GM12878 (cell line): ENCODE measurements around the gene HIVEP3.

Experiments used
- CEBPB ChIP-seq, 2 experiments: fragments of 150-350 bp in 1 of 2; IDR thresholded peaks; 2 replicates each; pipeline ENCODE4 v1.6.1; 2012 to 2014; ENCODE audit warnings: low read depth in 2 of 2, low read length in 2 of 2, borderline replicate concordance in 1 of 2, inconsistent platforms in 1 of 2
- GABPA ChIP-seq: IDR thresholded peaks from 2 replicates; pipeline ENCODE4 v1.6.1; 2014; ENCODE audit warnings: antibody characterized with exemption, low read depth, mild to moderate bottlenecking, inconsistent platforms
- NFYB ChIP-seq: IDR thresholded peaks from 2 replicates; pipeline ENCODE4 v1.6.1; 2011; ENCODE audit warnings: low read depth, mild to moderate bottlenecking, low read length, improper control_type of control experiment, moderate library complexity; ENCODE audit not compliant: insufficient read depth
- POLR2A ChIP-seq: IDR thresholded peaks from 2 replicates; pipeline ENCODE4 v1.6.1; 2011; ENCODE audit warnings: low read depth, mild to moderate bottlenecking, low read length
- RUNX3 ChIP-seq: IDR thresholded peaks from 2 replicates; pipeline ENCODE4 v1.6.1; 2012; ENCODE audit warnings: low read length, inconsistent platforms
- SMC3 ChIP-seq: IDR thresholded peaks from 2 replicates; pipeline ENCODE4 v1.6.1; 2011; ENCODE audit warnings: low read length, improper control_type of control experiment, borderline replicate concordance
- SPI1 ChIP-seq: IDR thresholded peaks from 2 replicates; pipeline ENCODE4 v1.6.1; 2011; ENCODE audit warnings: low read depth, mild to moderate bottlenecking, low read length, moderate library complexity, borderline replicate concordance; ENCODE audit not compliant: insufficient read depth
- TAF1 ChIP-seq: IDR thresholded peaks from 2 replicates; pipeline ENCODE4 v1.6.1; 2011; ENCODE audit warnings: mild to moderate bottlenecking, low read depth, low read length, borderline replicate concordance
- ZBED1 ChIP-seq: IDR thresholded peaks from 2 replicates; pipeline ENCODE4 v1.6.1; 2016; ENCODE audit warnings: borderline replicate concordance
- ZNF274 ChIP-seq: IDR thresholded peaks from one replicate; pipeline ENCODE4 v1.8.0; 2011; ENCODE audit not compliant: insufficient read length, insufficient read depth
- TF ChIP-seq, protein P1 (sequence below): fragments of 450-650 bp; IDR thresholded peaks from 2 replicates; pipeline ENCODE4 v1.6.1; 2016; ENCODE audit warnings: mild to moderate bottlenecking, moderate library complexity, borderline replicate concordance
- TF ChIP-seq, protein P2 (sequence below), 3 experiments: IDR thresholded peaks in 2 of 3; conservative IDR thresholded peaks in 1 of 3; 2 replicates each; pipeline ENCODE4 v1.5.1; 2011; ENCODE audit warnings: low read depth in 3 of 3, low read length in 3 of 3, mild to moderate bottlenecking in 3 of 3, control low read depth in 2 of 3, moderate library complexity in 2 of 3, inconsistent platforms in 1 of 3, mixed read lengths in 1 of 3; ENCODE audit not compliant: control insufficient read depth in 2 of 3, insufficient read depth in 1 of 3; ENCODE audit errors: extremely low read depth in 1 of 3

DNA sequence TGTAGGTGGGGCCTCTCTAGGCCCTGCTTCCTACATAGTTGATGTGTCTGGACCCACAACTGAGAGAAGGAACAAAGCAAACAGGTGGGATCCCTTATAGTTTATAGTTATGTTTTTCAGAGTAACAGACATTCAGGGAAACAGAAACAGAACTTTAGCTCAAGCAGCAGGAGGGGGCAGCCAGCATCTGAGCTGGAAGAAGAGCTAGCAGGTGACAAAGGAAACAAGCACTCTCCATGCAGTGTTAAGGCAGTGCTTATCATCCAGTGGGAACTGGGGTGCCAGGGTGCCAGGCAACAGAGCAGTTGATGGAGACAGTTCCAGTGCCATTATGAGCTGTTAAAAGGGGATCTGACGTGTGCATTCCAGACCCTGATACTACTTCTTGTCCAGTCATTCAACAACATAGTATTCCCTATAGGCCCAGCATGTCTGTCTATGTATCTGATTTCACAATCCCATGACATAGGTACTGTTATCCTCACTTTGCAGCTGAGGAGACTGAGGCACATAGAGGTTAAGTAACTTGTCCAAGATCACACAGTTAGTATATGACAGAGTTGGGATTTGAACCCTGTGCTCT is 13.5 kb downstream of the HIVEP3 start:
- TF ChIP-seq, protein P1, sequence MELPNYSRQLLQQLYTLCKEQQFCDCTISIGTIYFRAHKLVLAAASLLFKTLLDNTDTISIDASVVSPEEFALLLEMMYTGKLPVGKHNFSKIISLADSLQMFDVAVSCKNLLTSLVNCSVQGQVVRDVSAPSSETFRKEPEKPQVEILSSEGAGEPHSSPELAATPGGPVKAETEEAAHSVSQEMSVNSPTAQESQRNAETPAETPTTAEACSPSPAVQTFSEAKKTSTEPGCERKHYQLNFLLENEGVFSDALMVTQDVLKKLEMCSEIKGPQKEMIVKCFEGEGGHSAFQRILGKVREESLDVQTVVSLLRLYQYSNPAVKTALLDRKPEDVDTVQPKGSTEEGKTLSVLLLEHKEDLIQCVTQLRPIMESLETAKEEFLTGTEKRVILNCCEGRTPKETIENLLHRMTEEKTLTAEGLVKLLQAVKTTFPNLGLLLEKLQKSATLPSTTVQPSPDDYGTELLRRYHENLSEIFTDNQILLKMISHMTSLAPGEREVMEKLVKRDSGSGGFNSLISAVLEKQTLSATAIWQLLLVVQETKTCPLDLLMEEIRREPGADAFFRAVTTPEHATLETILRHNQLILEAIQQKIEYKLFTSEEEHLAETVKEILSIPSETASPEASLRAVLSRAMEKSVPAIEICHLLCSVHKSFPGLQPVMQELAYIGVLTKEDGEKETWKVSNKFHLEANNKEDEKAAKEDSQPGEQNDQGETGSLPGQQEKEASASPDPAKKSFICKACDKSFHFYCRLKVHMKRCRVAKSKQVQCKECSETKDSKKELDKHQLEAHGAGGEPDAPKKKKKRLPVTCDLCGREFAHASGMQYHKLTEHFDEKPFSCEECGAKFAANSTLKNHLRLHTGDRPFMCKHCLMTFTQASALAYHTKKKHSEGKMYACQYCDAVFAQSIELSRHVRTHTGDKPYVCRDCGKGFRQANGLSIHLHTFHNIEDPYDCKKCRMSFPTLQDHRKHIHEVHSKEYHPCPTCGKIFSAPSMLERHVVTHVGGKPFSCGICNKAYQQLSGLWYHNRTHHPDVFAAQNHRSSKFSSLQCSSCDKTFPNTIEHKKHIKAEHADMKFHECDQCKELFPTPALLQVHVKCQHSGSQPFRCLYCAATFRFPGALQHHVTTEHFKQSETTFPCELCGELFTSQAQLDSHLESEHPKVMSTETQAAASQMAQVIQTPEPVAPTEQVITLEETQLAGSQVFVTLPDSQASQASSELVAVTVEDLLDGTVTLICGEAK = no peak
- TF ChIP-seq RUNX3 (no peak), GABPA (no peak), ZBED1 (no peak), CEBPB (IDR thresholded peaks at IDR 0.05; ENCODE audit: borderline replicate concordance in 1 of 2, low read depth in 2 of 2, low read length in 2 of 2) (no peak), POLR2A (no peak), TAF1 (no peak), SMC3 (no peak), SPI1 (no peak), ZNF274 (no peak), NFYB (no peak)
- TF ChIP-seq, protein P2, sequence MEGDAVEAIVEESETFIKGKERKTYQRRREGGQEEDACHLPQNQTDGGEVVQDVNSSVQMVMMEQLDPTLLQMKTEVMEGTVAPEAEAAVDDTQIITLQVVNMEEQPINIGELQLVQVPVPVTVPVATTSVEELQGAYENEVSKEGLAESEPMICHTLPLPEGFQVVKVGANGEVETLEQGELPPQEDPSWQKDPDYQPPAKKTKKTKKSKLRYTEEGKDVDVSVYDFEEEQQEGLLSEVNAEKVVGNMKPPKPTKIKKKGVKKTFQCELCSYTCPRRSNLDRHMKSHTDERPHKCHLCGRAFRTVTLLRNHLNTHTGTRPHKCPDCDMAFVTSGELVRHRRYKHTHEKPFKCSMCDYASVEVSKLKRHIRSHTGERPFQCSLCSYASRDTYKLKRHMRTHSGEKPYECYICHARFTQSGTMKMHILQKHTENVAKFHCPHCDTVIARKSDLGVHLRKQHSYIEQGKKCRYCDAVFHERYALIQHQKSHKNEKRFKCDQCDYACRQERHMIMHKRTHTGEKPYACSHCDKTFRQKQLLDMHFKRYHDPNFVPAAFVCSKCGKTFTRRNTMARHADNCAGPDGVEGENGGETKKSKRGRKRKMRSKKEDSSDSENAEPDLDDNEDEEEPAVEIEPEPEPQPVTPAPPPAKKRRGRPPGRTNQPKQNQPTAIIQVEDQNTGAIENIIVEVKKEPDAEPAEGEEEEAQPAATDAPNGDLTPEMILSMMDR (IDR thresholded peaks at IDR 0.05 in 2 of 3, conservative IDR thresholded peaks at IDR 0.05 in 1 of 3; ENCODE audit: control insufficient read depth in 2 of 3, extremely low read depth in 1 of 3, insufficient read depth in 1 of 3, low read depth in 3 of 3, low read length in 3 of 3) = no peak
